Bronchial epithelial cell (primary cell): ENCODE measurements around the gene GABRR2. TPM values are rescaled to one million over a fixed set of nuclear protein-coding genes. Genes with fewer than 3 reads are reported as not detected.
A peak's percentile ranks its signal among the peaks of the same experiment; 100 is the strongest.
"Not testable (repeated sequence)": the region's sequence is repeated elsewhere in the genome, so short reads cannot be mapped to it uniquely, and the experiment has no call there.

Experiments used
- DNase-seq: peaks from one replicate; pipeline ENCODE4 v3.0.0-alpha.2; 2010; ENCODE audit warnings: low read depth
- FAIRE-seq: peaks from 2 replicates; lab custom pipeline; 2011; peaks lifted over from hg19 to GRCh38; lab: Jason Lieb, UNC
- H3K27me3 ChIP-seq: 2 replicates; pipeline ENCODE4 v1.5.1; 2011; ENCODE audit warnings: low read length; ENCODE audit not compliant: control insufficient read depth, insufficient read depth
- H3K36me3 ChIP-seq: 2 replicates; pipeline ENCODE4 v1.5.1; 2011; ENCODE audit warnings: low read length; ENCODE audit not compliant: control insufficient read depth, insufficient read depth
- H3K4me3 ChIP-seq: 2 replicates; pipeline ENCODE4 v1.5.1; 2011; ENCODE audit warnings: mild to moderate bottlenecking, low read depth, low read length, control low read depth
- CTCF ChIP-seq: IDR thresholded peaks from 2 replicates; pipeline ENCODE4 v1.5.1; 2011; ENCODE audit warnings: mild to moderate bottlenecking, moderate library complexity, low read length, control low read depth, inconsistent platforms; ENCODE audit not compliant: insufficient read depth, severe bottlenecking
- total RNA-seq: library from RNA; depleted of rRNA; stranded (reverse); fragments of >200 nt; gene quantifications from 2 replicates; pipeline ENCODE4 v1.2.1, GENCODE V29; 2014

GABRR2 gene
- total RNA-seq, 1 donor from 2014 or later: under 0.01 TPM

DNA sequence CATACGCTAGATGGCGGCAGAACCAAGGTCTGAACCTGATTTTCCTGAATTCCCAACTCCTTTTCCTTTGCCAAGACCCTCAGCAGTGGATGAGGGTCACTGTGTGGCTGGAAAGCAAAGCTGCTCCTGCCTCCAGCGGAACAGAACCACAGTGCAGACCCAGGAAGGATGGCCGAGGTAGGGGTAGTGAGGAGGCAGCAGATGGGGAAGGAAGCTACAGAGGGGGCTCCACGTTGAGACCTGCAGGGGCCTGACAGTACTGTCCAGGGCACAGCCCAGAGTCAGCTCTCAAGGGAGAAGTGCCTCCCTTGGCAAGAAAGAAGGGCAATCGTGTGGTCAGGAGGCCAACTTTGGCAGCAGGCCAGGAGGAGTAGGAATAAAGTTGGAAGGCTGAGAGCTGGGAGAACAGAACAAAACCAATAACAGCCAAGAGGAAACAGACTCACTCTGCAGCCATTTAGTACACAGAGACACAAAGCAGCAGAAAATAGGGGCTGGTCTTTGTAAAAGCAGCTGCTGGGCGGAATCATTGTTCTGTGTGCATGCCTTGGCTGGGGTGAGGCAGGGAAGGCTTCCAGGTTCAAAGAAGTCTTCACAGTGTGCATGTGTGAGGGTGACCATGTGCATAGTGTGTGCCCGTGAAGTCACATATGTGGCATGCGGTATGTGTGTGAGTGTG is 3.1 kb downstream of the GABRR2 start:
- H3K36me3 ChIP-seq: no peaks in the 10 kb centered on the region
- no peak overlapping the region for H3K4me3 ChIP-seq
- H3K27me3 ChIP-seq: peaks cover 6% of the 10 kb centered on the region
- TF ChIP-seq CTCF: peak; percentile 68
- peak; percentile 47 for FAIRE-seq
- DNase-seq: peak; percentile 21

GRCh38 chr6:89311530-89311852 is 3.6 kb downstream of the GABRR2 start:
- TF ChIP-seq CTCF: no peak
- peaks cover 9% of the 10 kb centered on the region for H3K27me3 ChIP-seq
- H3K36me3 ChIP-seq: no peaks in the 10 kb centered on the region
- DNase-seq (no peak), FAIRE-seq (no peak)
- no peak overlapping the region for H3K4me3 ChIP-seq

DNA sequence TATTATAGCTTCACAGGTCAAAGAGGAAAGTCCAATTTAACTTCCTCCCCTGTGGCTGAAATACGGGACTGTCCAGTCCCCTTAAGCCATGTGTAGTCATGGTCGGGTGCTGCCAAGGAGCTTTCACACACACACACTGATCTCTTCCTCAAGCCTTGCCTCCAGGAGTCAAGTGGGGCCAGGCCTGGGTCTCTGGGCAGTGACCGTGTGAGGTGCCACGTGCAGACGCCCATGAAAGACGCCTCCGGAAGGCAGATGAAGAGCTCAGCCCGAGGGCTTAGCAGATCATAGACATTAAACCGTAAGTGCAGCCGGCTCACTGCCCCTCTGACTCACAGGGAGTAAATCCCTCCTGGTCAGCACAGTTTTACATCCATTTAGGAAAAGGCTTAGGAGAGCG is 4.2 kb downstream of the GABRR2 start:
- Histone ChIP-seq H3K27me3 (peaks cover 11% of the 10 kb centered on the region), H3K4me3 (no peak overlapping the region), H3K36me3 (no peaks in the 10 kb centered on the region)
- FAIRE-seq: no peak
- no peak for TF ChIP-seq CTCF
- no peak for DNase-seq

DNA sequence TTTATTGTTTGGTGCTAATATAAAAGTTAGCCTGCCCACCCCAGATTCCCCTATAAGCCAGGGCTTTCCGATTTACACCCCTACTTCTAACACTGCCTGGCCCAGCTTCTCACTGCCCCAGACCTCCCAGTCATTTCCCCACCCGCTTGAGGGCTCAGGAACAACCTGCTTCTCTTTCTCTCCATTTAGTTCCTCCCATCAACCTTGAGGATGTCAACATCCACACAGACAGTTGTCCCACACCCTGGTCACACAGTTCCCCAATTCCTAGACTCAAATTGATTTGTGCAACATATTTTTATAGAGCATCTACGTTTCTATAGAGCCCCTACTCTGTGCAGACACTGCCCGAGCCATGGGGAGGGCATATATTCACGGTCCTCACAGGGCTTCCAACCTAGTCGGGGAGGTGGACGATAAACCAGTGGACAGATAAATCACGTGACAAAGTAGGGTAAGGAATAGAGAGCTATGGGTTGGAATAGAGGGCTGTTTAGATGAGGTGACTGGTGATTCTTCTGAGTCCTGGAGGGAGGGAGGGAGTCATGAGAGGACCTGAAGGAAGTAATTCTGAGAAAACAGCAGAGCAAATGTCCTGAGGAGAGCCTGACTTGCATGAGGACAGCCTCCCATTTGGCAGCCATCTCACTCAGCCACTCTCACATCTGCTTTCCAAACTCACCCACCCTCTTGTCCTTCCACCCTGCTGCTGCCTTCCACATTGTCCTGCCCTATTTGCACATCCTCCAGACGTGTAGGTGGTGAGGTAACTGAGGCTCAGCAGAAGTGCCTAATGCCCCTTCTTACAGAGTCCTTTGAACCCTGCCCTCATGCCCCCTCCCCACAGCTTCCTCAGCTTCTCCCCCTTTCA is 6.3 kb downstream of the GABRR2 start:
- TF ChIP-seq CTCF: no peak
- FAIRE-seq: peak; percentile 85
- no peak for DNase-seq
- H3K27me3 ChIP-seq: peaks cover 14% of the 10 kb centered on the region
- no peaks in the 10 kb centered on the region for H3K36me3 ChIP-seq
- H3K4me3 ChIP-seq: no peak overlapping the region

DNA sequence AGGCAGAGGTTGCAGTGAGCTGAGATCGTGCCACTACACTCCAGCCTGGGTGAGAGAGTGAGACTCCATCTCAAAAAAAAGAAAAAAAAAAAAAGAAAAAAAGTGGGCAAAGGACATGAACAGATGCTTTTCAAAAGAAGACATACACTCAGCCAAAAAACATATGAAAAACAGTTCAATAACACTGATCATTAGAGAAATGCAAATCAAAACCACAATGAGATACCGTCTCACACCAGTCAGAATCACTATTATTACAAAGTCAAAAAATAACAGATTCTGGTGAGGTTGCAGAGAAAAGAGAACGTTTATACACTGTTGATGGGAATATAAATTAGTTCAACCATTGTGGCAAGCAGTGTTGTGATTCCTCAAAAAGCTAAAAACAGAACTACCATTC is 10.6 kb downstream of the GABRR2 start:
- FAIRE-seq, DNase-seq, H3K36me3 ChIP-seq, H3K4me3 ChIP-seq: not testable (repeated sequence)
- H3K27me3 ChIP-seq: peaks cover 31% of the 10 kb centered on the region

DNA sequence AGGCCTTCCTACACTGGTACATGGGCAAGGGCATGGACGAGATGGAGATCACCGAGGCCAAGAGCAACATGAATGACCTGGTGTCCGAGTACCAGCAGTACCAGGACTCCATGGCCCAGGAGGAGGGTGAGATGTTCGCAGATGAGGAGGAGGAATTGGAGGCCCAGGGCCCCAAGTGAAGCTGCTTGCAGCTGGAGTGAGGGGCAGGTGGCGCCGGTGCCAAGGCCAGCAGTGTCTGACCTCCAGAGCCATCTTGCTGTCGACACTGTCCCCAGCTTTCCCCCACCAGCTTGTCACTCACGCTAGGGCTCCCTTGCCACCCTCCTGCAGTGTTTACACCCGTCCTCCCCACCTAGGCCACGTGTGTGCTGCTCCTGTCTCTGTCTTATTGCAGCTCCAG is 12.2 kb downstream of the GABRR2 start:
- no peak overlapping the region for H3K4me3 ChIP-seq
- FAIRE-seq (no peak), DNase-seq (no peak)
- H3K27me3 ChIP-seq: peaks cover 30% of the 10 kb centered on the region
- no peak for TF ChIP-seq CTCF
- H3K36me3 ChIP-seq: no peaks in the 10 kb centered on the region
